Right cardiac atrium (tissue), 5 donors: ENCODE measurements around the gene ADAMTS2. TPM values are rescaled to one million over a fixed set of nuclear protein-coding genes. Genes with fewer than 3 reads are reported as not detected.

Source experiments
- ATAC-seq, 2 donors: fragments of 200-7000 bp; cut with Tn5 transposase; one replicate each; pipeline versions ENCODE4 v1.8.0 to v1.9.1; 2020; ENCODE audit warnings: moderate library complexity in 2 of 2, mild to moderate bottlenecking in 1 of 2
- DNase-seq, 3 donors: peaks; one replicate each; pipeline ENCODE4 v3.0.0-alpha.2; 2020
- H3K27ac ChIP-seq: one replicate; pipeline ENCODE4 v1.5.1; 2013; ENCODE audit warnings: mild to moderate bottlenecking, low read length, control low read depth, moderate library complexity
- H3K27me3 ChIP-seq: one replicate; pipeline ENCODE4 v1.6.1; 2013; ENCODE audit not compliant: control insufficient read depth, insufficient read depth
- H3K4me1 ChIP-seq: one replicate; pipeline ENCODE4 v1.6.1; 2013; ENCODE audit warnings: low read length; ENCODE audit not compliant: control insufficient read depth, insufficient read depth
- H3K4me3 ChIP-seq: one replicate; pipeline ENCODE4 v1.5.1; 2013; ENCODE audit warnings: low read length, control low read depth
- H3K9me3 ChIP-seq: one replicate; pipeline ENCODE4 v1.6.1; 2013; ENCODE audit warnings: low read length; ENCODE audit not compliant: control insufficient read depth
- WGBS: extraction: QIAGEN DNeasy Blood & Tissue Kit; methylation state at CpG from one replicate; pipeline ENCODE4 v1.1.7; 2013; 5-methylcytosine and 5-hydroxymethylcytosine counted together
- intact Hi-C, 4 donors: fragments of 100-400 bp; cut with DNase I; formaldehyde crosslinking; loops; one replicate each; pipeline versions ENCODE4 v1.11.0 to v1.14.0; 2022 to 2023
- polyA plus RNA-seq: library from polyadenylated mRNA; stranded (reverse); fragments of 200-250 nt; gene quantifications from one replicate; pipeline ENCODE4 v1.2.3, GENCODE V29; 2013
- total RNA-seq, 4 donors: library from RNA; stranded (reverse); fragmentation: NEBNext Ultra II Directional; extraction: Animal tissue kit (Norgen Biotek cat#: 25700); gene quantifications; one replicate each; pipeline ENCODE4 v1.2.1, GENCODE V29; 2021
- donor health status: healthy with polysubstance abuse.
- donor health status: DM: no; HTN: yes; CAD: no.
- donor health status: DM: no; HTN: no; CAD: no.
- donor health status: DM: no; HTN: yes; CAD: no; lungs with severe emphysema.
- donor health status: DM: yes; HTN: yes; CAD: no.

Gene ADAMTS2
- total and polyA plus RNA-seq, 5 donors, result 7.0 to 23.2 (median 14.7) TPM

DNA sequence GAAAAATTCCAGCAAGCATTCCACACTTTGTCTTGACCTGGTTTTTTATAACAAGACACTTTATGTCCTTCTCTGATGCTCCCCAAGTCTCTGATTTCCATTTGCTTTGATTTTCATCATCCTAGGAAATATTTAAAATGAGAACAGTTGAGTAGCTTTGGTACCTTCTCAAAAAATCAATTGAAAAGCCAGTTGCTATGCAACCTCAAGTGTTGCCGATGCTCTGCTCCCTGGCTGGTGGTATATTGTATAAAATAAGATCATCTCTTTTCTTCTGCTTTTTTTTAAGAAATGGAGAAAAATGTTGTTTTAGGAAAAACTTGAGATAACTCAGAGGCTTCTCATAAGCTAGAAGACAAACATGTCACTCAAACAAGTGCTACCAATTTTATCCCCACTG is 175.4 kb downstream of the ADAMTS2 start:
- ATAC-seq (no peak), DNase-seq (no peak)
- Histone ChIP-seq H3K4me1 (no peaks in the 10 kb centered on the region), H3K27ac (no peak overlapping the region), H3K4me3 (no peak overlapping the region), H3K27me3 (no peaks in the 10 kb centered on the region), H3K9me3 (no peaks in the 10 kb centered on the region)
- WGBS, result 85% methylated on average over 1 of the region's 1 CpG
- intact Hi-C loops, result loop anchor here in 3 of 4 donors (5.0 to 10.0 kb wide), 4 partner anchors 95 to 322 kb away; partner anchors contain the start of gene ADAMTS2 (in 2 of the 3)

- intact Hi-C loops, result loop anchor here in 3 of 4 donors (5.0 to 10.0 kb wide), 4 partner anchors 96 to 324 kb away; partner anchors contain the start of gene ADAMTS2 (in 2 of the 3)
- ATAC-seq (no peak), DNase-seq (peak in 2 of 3 donors; percentile 30 to 39)
- H3K4me1 ChIP-seq, result no peaks in the 10 kb centered on the region
- 63% methylated on average over 6 of the region's 6 CpGs for WGBS
- no peaks in the 10 kb centered on the region for H3K9me3 ChIP-seq
- no peak overlapping the region for H3K27ac ChIP-seq
- H3K4me3 ChIP-seq, result no peak overlapping the region
- no peaks in the 10 kb centered on the region for H3K27me3 ChIP-seq
Measured at GRCh38 chr5:179168664-179169063, 176.6 kb downstream of the ADAMTS2 start.

- WGBS, result 80% methylated on average over 12 of the region's 12 CpGs
- intact Hi-C loops, result loop anchor here in 3 of 4 donors (1.0 to 10.0 kb wide), 6 partner anchors 97 to 326 kb away; partner anchors contain the start of gene ADAMTS2 (in 2 of the 3)
- Histone ChIP-seq H3K9me3 (no peaks in the 10 kb centered on the region), H3K4me3 (no peak overlapping the region), H3K4me1 (no peaks in the 10 kb centered on the region), H3K27me3 (no peaks in the 10 kb centered on the region), H3K27ac (no peak overlapping the region)
- peak in 2 of 3 donors; percentile 60 to 66 for DNase-seq
- no peak for ATAC-seq
Measured at GRCh38 chr5:179167871-179168451, 177.3 kb downstream of the ADAMTS2 start.

GRCh38 chr5:179166886-179167841 is 178.1 kb downstream of the ADAMTS2 start:
- no peak overlapping the region for H3K27ac ChIP-seq
- ATAC-seq (peak; percentile 82 to 87), DNase-seq (peak; percentile 71 to 84 (median 84))
- H3K9me3 ChIP-seq, result no peaks in the 10 kb centered on the region
- no peak overlapping the region for H3K4me3 ChIP-seq
- H3K4me1 ChIP-seq, result no peaks in the 10 kb centered on the region
- 16% methylated on average over 67 of the region's 67 CpGs for WGBS
- intact Hi-C loops, result loop anchor here in 3 of 4 donors (1.0 to 10.0 kb wide), 6 partner anchors 98 to 327 kb away; partner anchors contain the start of gene ADAMTS2 (in 2 of the 3)
- H3K27me3 ChIP-seq, result no peaks in the 10 kb centered on the region

DNA sequence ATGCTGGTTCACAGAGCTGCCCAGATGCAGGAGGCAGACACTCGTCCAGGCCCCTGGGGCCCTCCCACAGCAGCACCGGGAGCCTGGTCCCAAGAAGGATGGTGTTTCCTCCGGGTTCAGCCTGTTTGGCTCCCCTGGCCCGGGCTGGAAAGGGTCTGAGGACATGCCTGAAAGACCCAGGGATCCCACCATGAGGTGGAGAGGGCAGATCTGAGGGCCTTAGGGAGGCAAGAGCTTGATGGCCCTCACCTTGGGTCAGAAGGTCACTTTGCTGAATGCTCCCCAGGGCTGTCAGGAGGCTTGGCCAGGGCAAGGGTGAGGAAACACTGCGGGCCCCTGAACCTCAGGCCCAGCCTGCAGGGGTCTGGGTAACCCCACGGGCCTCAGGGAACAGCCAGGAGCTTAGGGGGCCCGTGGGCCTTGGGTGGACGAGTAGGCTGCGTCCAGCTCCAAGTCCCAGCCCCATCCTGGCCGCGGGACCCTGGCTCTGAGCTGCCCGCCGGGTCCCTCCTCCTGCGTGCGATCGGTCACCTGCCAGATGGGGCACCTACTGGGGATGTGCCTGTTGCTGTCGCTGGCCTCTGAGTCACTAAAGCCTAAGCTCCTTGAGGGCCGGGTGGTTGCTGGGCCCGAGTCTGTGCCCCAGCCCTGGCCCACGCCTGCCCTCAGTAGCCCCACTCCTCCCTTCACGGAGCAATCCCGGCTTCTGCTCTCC is 178.9 kb downstream of the ADAMTS2 start:
- Histone ChIP-seq H3K4me1 (no peaks in the 10 kb centered on the region), H3K9me3 (no peaks in the 10 kb centered on the region), H3K4me3 (no peak overlapping the region), H3K27me3 (no peaks in the 10 kb centered on the region), H3K27ac (no peak overlapping the region)
- DNase-seq, result peak in 2 of 3 donors; percentile 52 to 53
- 81% methylated on average over 22 of the region's 22 CpGs for WGBS
- intact Hi-C loops, result loop anchor here in 3 of 4 donors (2.0 to 10.0 kb wide), 5 partner anchors 98 to 326 kb away; partner anchors contain the start of gene ADAMTS2 (in 2 of the 3)
- no peak for ATAC-seq

- intact Hi-C loops, result loop anchor here (2.0 to 10.0 kb wide), 6 partner anchors 99 to 329 kb away; partner anchors contain the start of gene ADAMTS2 (in 2 of the 4)
- Histone ChIP-seq H3K9me3 (no peaks in the 10 kb centered on the region), H3K4me1 (no peaks in the 10 kb centered on the region), H3K4me3 (no peak overlapping the region), H3K27me3 (no peaks in the 10 kb centered on the region), H3K27ac (no peak overlapping the region)
- 85% methylated on average over 15 of the region's 15 CpGs for WGBS
- DNase-seq (peak in 2 of 3 donors; percentile 26 to 39), ATAC-seq (no peak)
Measured at GRCh38 chr5:179165421-179166170, 179.7 kb downstream of the ADAMTS2 start.

DNA sequence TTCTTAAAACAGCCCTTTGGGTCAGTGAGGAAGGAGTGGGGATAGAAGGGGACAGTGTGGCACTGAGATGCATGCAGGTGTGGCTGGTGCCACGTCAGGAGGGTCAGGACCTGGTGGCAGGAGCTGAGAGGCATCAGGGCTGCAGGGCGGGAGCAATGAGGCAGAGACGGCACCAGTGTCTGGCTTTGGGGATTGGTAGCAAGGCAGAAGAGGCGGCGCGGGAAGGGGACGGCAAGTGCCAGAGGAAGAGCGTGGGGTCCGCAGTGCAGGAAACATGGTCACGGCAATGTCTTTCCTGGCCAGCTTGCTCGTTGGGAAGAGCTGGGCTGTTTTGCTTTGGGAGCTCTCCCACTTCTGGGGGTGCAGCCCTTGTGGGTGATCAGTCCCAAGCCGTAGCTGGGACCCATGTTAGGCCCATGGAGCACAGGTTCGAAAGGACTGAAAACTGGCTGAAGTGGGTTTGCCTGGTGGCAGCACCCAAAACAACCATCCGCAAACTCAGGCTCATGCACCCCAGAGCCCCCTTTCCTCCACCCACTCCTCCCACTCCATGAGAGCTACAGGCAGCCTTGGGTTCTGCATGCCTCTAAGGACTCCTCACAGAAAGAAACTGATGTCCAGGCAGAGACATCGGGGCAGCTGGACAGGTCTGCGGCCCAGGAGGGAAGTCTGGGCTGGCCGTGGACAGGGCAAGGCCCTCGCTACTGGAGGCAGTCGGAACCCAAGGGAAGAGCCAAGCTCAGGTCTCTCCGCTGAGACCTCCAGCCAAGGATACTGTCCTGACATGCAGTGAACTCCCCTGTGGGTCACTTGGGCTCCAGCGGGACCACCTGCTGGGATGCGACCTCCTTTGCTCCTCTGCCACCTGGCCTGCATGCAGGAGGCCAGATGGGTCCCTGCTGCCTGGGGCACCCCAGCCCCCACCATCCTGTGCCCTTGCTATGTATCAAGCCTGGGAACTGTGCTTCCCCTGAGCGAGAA is 180.6 kb downstream of the ADAMTS2 start:
- Histone ChIP-seq H3K4me1 (no peaks in the 10 kb centered on the region), H3K27ac (no peak overlapping the region), H3K4me3 (no peak overlapping the region), H3K27me3 (no peaks in the 10 kb centered on the region), H3K9me3 (no peaks in the 10 kb centered on the region)
- ATAC-seq (no peak), DNase-seq (peak in 2 of 3 donors; percentile 32 to 46)
- intact Hi-C loops, result loop anchor here (2.0 to 10.0 kb wide), 5 partner anchors 100 to 330 kb away; partner anchors contain the start of gene ADAMTS2 (in 2 of the 4)
- 89% methylated on average over 23 of the region's 23 CpGs for WGBS

GRCh38 chr5:179163236-179164155 is 181.8 kb downstream of the ADAMTS2 start:
- Histone ChIP-seq H3K27ac (no peak overlapping the region), H3K9me3 (no peaks in the 10 kb centered on the region), H3K27me3 (no peaks in the 10 kb centered on the region), H3K4me1 (no peaks in the 10 kb centered on the region), H3K4me3 (no peak overlapping the region)
- 89% methylated on average over 15 of the region's 15 CpGs for WGBS
- DNase-seq, result peak in 2 of 3 donors; percentile 31 to 36
- no peak for ATAC-seq
- intact Hi-C loops, result loop anchor here in 3 of 4 donors (2.0 to 10.0 kb wide), 3 partner anchors 101 to 331 kb away; partner anchors contain the start of gene ADAMTS2 (in 1 of the 3)
